IMR-90 (cell line): ENCODE data around the gene ZDHHC14. TPM values are rescaled to one million over a fixed set of nuclear protein-coding genes. Genes with fewer than 3 reads are reported as not detected.

Source experiments
- ATAC-seq: fragments of 200-7000 bp; cut with Tn5 transposase; 2 replicates; pipeline ENCODE4 v1.9.1; 2020; ENCODE audit warnings: low read depth, mild to moderate bottlenecking, moderate library complexity
- BruUV-seq: library from RNA; stranded (reverse); fragments of 400-500 nt; replicated peaks from 2 replicates; lab custom pipeline; 2021; lab: Mats Ljungman, UMichigan
- CTCF ChIA-PET: fragments of 300-600 bp; formaldehyde crosslinking; extraction: SDS; loops from one replicate; lab custom pipeline; 2021; ENCODE audit warnings: antibody characterized with exemption; lab: Yijun Ruan, JAX
- POLR2A ChIA-PET: fragments of 300-600 bp; sonication (Branson Sonifier 250); formaldehyde crosslinking; loops from one replicate; lab custom pipeline; 2022; ENCODE audit warnings: antibody characterized with exemption; ENCODE audit not compliant: unreplicated experiment; lab: Charles Lee
- DNase-seq: peaks from one replicate; pipeline ENCODE4 v3.0.0; 2013
- H2AFZ ChIP-seq: replicated peaks from 2 replicates; pipeline ENCODE3; 2013; ENCODE audit warnings: low read length, mild to moderate bottlenecking; ENCODE audit not compliant: poor library complexity
- H2AK5ac ChIP-seq: 2 replicates; pipeline ENCODE4 v1.6.1; 2013; ENCODE audit warnings: low read depth, low read length, inconsistent platforms
- H2AK9ac ChIP-seq: replicated peaks from 2 replicates; pipeline ENCODE3; 2013; ENCODE audit warnings: mild to moderate bottlenecking, low read depth, low read length, moderate library complexity; ENCODE audit not compliant: poor library complexity
- H2BK120ac ChIP-seq: 2 replicates; pipeline ENCODE4 v1.6.1; 2013; ENCODE audit warnings: low read depth, low read length, inconsistent platforms
- H2BK15ac ChIP-seq: 3 replicates; pipeline ENCODE4 v1.6.1; 2013; ENCODE audit warnings: low read depth, low read length, inconsistent platforms
- H2BK20ac ChIP-seq: 2 replicates; pipeline ENCODE4 v1.6.1; 2013; ENCODE audit warnings: low read depth, mild to moderate bottlenecking, inconsistent platforms, low read length, moderate library complexity
- H2BK5ac ChIP-seq: 2 replicates; pipeline ENCODE4 v1.6.1; 2013; ENCODE audit warnings: mild to moderate bottlenecking, low read depth, low read length, inconsistent platforms; ENCODE audit not compliant: poor library complexity, severe bottlenecking
- H3K14ac ChIP-seq: replicated peaks from 2 replicates; pipeline ENCODE4 v1.6.1; 2013; ENCODE audit warnings: low read depth, low read length, inconsistent platforms
- H3K18ac ChIP-seq: 2 replicates; pipeline ENCODE4 v1.6.1; 2013; ENCODE audit warnings: low read depth, low read length, control low read depth
- H3K23ac ChIP-seq: 2 replicates; pipeline ENCODE4 v1.6.1; 2013; ENCODE audit warnings: low read depth, low read length, inconsistent platforms
- H3K27ac ChIP-seq: 2 replicates; pipeline ENCODE4 v1.5.1; 2013; ENCODE audit warnings: mild to moderate bottlenecking, control low read depth, low read length; ENCODE audit not compliant: insufficient read depth
- H3K27me3 ChIP-seq: 2 replicates; pipeline ENCODE4 v1.6.1; 2013; ENCODE audit warnings: low read length; ENCODE audit not compliant: control insufficient read depth, insufficient read depth
- H3K36me3 ChIP-seq: 2 replicates; pipeline ENCODE4 v1.6.1; 2013; ENCODE audit warnings: low read length, mixed read lengths; ENCODE audit not compliant: control insufficient read depth, insufficient read depth
- H3K4ac ChIP-seq: 2 replicates; pipeline ENCODE4 v1.6.1; 2013; ENCODE audit warnings: low read depth, low read length, inconsistent platforms
- H3K4me1 ChIP-seq: 2 replicates; pipeline ENCODE4 v1.6.1; 2013; ENCODE audit warnings: low read length, mixed read lengths; ENCODE audit not compliant: control insufficient read depth, insufficient read depth
- H3K4me2 ChIP-seq: 2 replicates; pipeline ENCODE4 v1.6.1; 2013; ENCODE audit warnings: low read depth, mild to moderate bottlenecking, control low read depth, low read length, moderate library complexity
- H3K4me3 ChIP-seq: 2 replicates; pipeline ENCODE4 v1.5.1; 2013; ENCODE audit warnings: low read depth, mild to moderate bottlenecking, control low read depth, low read length, moderate library complexity; ENCODE audit not compliant: insufficient read depth
- H3K56ac ChIP-seq: 2 replicates; pipeline ENCODE4 v1.6.1; 2013; ENCODE audit warnings: low read length, inconsistent platforms; ENCODE audit not compliant: insufficient read depth; ENCODE audit errors: extremely low read depth
- H3K79me1 ChIP-seq, 2 experiments: 2 replicates each; pipeline ENCODE4 v1.6.1; 2013; ENCODE audit warnings: low read length in 2 of 2, inconsistent platforms in 1 of 2, low read depth in 1 of 2
- H3K9ac ChIP-seq: 2 replicates; pipeline ENCODE4 v1.6.1; 2013; ENCODE audit warnings: low read depth, low read length, control low read depth
- H3K9me1 ChIP-seq: 2 replicates; pipeline ENCODE4 v1.6.1; 2013; ENCODE audit warnings: low read length, inconsistent platforms; ENCODE audit not compliant: insufficient read depth
- H3K9me3 ChIP-seq: 2 replicates; pipeline ENCODE4 v1.6.1; 2013; ENCODE audit warnings: low read length; ENCODE audit not compliant: control insufficient read depth, insufficient read depth
- H4K20me1 ChIP-seq: 2 replicates; pipeline ENCODE4 v1.6.1; 2013; ENCODE audit warnings: low read length, inconsistent platforms; ENCODE audit not compliant: insufficient read depth
- H4K5ac ChIP-seq: 2 replicates; pipeline ENCODE4 v1.6.1; 2013; ENCODE audit warnings: mild to moderate bottlenecking, low read depth, low read length, control low read depth
- H4K8ac ChIP-seq, 2 experiments: 2 replicates each; pipeline ENCODE4 v1.6.1; 2013; ENCODE audit warnings: low read depth in 2 of 2, low read length in 2 of 2, control low read depth in 1 of 2, inconsistent platforms in 1 of 2
- H4K91ac ChIP-seq: 2 replicates; pipeline ENCODE4 v1.6.1; 2013; ENCODE audit warnings: low read depth, low read length, inconsistent platforms; ENCODE audit not compliant: insufficient read depth
- BHLHE40 ChIP-seq: fragments of 150-350 bp; IDR thresholded peaks from 2 replicates; pipeline ENCODE4 v1.6.1; 2016; ENCODE audit warnings: mild to moderate bottlenecking, low read depth, low read length
- CEBPB ChIP-seq: IDR thresholded peaks from 2 replicates; pipeline ENCODE4 v1.6.1; 2012; ENCODE audit warnings: low read depth, low read length, improper control_type of control experiment
- CHD1 ChIP-seq: IDR thresholded peaks from 2 replicates; pipeline ENCODE4 v1.6.1; 2012; ENCODE audit warnings: low read depth, low read length, improper control_type of control experiment
- FOS ChIP-seq: fragments of 150-350 bp; IDR thresholded peaks from 2 replicates; pipeline ENCODE4 v1.6.1; 2016; ENCODE audit warnings: low read depth, low read length
- MAFK ChIP-seq: IDR thresholded peaks from 2 replicates; pipeline ENCODE4 v1.6.1; 2012; ENCODE audit warnings: low read depth, low read length, improper control_type of control experiment
- MAZ ChIP-seq: IDR thresholded peaks from 2 replicates; pipeline ENCODE4 v1.6.1; 2012; ENCODE audit warnings: low read depth, mild to moderate bottlenecking, low read length, improper control_type of control experiment, moderate library complexity, borderline replicate concordance
- MXI1 ChIP-seq: IDR thresholded peaks from 2 replicates; pipeline ENCODE4 v1.6.1; 2012; ENCODE audit warnings: low read depth, mild to moderate bottlenecking, low read length, moderate library complexity, borderline replicate concordance
- NFE2L2 ChIP-seq: fragments of 150-350 bp; IDR thresholded peaks from 2 replicates; pipeline ENCODE4 v1.6.1; 2016; ENCODE audit warnings: low read depth, mild to moderate bottlenecking, low read length
- POLR2A ChIP-seq: IDR thresholded peaks from 2 replicates; pipeline ENCODE4 v1.6.1; 2012; ENCODE audit warnings: mild to moderate bottlenecking, low read depth, low read length
- RAD21 ChIP-seq: IDR thresholded peaks from 2 replicates; pipeline ENCODE4 v1.6.1; 2012; ENCODE audit warnings: low read length, improper control_type of control experiment
- RCOR1 ChIP-seq: IDR thresholded peaks from 2 replicates; pipeline ENCODE4 v1.6.1; 2012; ENCODE audit warnings: mild to moderate bottlenecking, low read length, improper control_type of control experiment; ENCODE audit not compliant: insufficient replicate concordance
- RFX5 ChIP-seq: IDR thresholded peaks from 2 replicates; pipeline ENCODE4 v1.8.0; 2012; ENCODE audit warnings: low read depth, mild to moderate bottlenecking, low read length, moderate library complexity
- SMC3 ChIP-seq: fragments of 150-350 bp; IDR thresholded peaks from 2 replicates; pipeline ENCODE4 v1.6.1; 2016; ENCODE audit warnings: low read depth, mild to moderate bottlenecking, antibody characterized with exemption, low read length, moderate library complexity
- WGBS, 2 experiments: methylation state at CpG; one replicate each; pipeline versions ENCODE4 v1.1.5 to v1.1.7; 2013; ENCODE audit warnings: missing lambda C conversion rate in 2 of 2; ENCODE audit not compliant: insufficient read length in 1 of 2; ENCODE audit errors: extremely low coverage in 2 of 2; 5-methylcytosine and 5-hydroxymethylcytosine counted together
- dilution Hi-C: fragments of 300-500 bp; cut with HindIII; formaldehyde crosslinking; loops from one replicate; pipeline ENCODE4 v1.14.3; 2018; ENCODE audit warnings: low sequenced_read_pairs; ENCODE audit not compliant: unreplicated experiment
- in situ Hi-C: fragments of 300-500 bp; cut with MboI; formaldehyde crosslinking; loops from 3 replicates; pipeline ENCODE4 v1.14.3; 2019; ENCODE audit warnings: low sequenced_read_pairs, inconsistent platforms, mixed read lengths
- intact Hi-C: fragments of 100-400 bp; cut with micrococcal nuclease; formaldehyde crosslinking; loops from 2 replicates; pipeline ENCODE4 v1.10.0; 2022
- polyA plus RNA-seq, 3 experiments: library from polyadenylated mRNA; depleted of rRNA; stranded (reverse); fragments of >200 nt; gene quantifications; 2 replicates each; pipeline ENCODE4 v1.2.3, GENCODE V29; 2012; ENCODE audit warnings: low replicate concordance in 1 of 3
- total RNA-seq: library from RNA; depleted of rRNA; stranded (reverse); fragments of >200 nt; gene quantifications from 2 replicates; pipeline ENCODE4 v1.2.3, GENCODE V29; 2012
- TF ChIP-seq, protein P1 (sequence below): fragments of 150-350 bp; IDR thresholded peaks from 2 replicates; pipeline ENCODE4 v1.6.1; 2016; ENCODE audit warnings: low read depth, mild to moderate bottlenecking, low read length, moderate library complexity, borderline replicate concordance
- TF ChIP-seq, protein P2 (sequence below): conservative IDR thresholded peaks from 2 replicates; pipeline ENCODE4 v1.5.1; 2012; ENCODE audit warnings: mild to moderate bottlenecking, low read depth, low read length, improper control_type of control experiment
- TF ChIP-seq, protein P3 (sequence below): fragments of 150-350 bp; IDR thresholded peaks from 2 replicates; pipeline ENCODE4 v1.6.1; 2017; ENCODE audit warnings: mild to moderate bottlenecking, antibody characterized with exemption, low read length, low read depth

The ZDHHC14 gene
- total and polyA plus RNA-seq, 2 of the 4 experiments (the other 2 are of a cell fraction) = 0.90 to 2.0 TPM

DNA sequence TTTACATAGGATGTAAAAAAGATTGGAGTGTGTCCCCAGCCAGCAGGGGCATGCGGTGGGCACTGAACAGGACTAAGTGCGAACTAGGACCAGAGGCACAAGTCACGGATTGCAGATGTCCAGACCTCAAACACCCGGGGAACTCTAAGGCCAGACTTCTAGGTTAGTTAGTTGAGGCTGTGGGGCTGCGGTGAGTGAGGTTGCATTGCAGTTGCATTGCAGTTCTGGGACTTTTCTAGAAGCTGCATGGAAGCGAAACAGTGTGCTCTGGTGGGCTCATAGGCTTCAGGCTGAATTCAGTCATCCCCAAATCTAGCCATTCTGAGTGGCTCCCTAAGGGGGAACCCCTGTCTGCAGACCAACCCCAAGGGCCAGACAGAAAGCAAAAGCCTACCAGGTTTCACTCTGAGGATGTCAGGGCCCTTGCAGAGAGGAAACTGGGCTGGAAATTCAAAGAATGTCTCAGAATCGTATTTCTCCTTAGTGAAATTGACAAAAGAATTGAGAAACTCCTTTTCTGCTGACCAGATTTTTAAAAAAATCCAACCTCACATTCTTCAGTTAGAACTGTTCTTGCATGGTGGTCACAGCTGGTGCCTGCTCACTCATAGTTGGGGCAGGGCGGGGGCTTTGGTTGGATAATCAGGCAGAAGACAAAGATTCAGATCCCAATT is 182.8 kb downstream of the ZDHHC14 start:
- BruUV-seq = no TSS peak
- no peak overlapping the region for H3K4me3 ChIP-seq
- H4K5ac ChIP-seq = no peak overlapping the region
- H3K9ac ChIP-seq = no peak overlapping the region
- ChIA-PET POLR2A (no interaction called here), CTCF (no interaction called here)
- peaks cover 2% of the 10 kb centered on the region; the same call in 1 of the 2 replicates for H3K4me1 ChIP-seq
- H2BK120ac ChIP-seq = no peak overlapping the region
- no peaks in the 10 kb centered on the region for H3K36me3 ChIP-seq
- no peak overlapping the region for H3K18ac ChIP-seq
- no peak overlapping the region for H2AK9ac ChIP-seq
- dilution Hi-C loops (no loop called here), intact Hi-C loops (no loop called here), in situ Hi-C loops (no loop called here)
- no peak; the same call in 1 of the 2 replicates for ATAC-seq
- no peak overlapping the region for H2BK20ac ChIP-seq
- H3K23ac ChIP-seq = no peak overlapping the region
- no peak overlapping the region for H3K56ac ChIP-seq
- H2BK15ac ChIP-seq = no peak overlapping the region
- no peak overlapping the region for H3K27ac ChIP-seq
- H4K8ac ChIP-seq = no peak overlapping the region
- no peak overlapping the region for H3K4me2 ChIP-seq
- H2AFZ ChIP-seq = no peak overlapping the region
- TF ChIP-seq RAD21 (no peak), MAFK (no peak), RFX5 (no peak), CEBPB (no peak), NFE2L2 (no peak), BHLHE40 (no peak), CHD1 (no peak), RCOR1 (no peak), POLR2A (no peak), FOS (no peak), MAZ (no peak), SMC3 (no peak), MXI1 (no peak)
- TF ChIP-seq, protein P1, sequence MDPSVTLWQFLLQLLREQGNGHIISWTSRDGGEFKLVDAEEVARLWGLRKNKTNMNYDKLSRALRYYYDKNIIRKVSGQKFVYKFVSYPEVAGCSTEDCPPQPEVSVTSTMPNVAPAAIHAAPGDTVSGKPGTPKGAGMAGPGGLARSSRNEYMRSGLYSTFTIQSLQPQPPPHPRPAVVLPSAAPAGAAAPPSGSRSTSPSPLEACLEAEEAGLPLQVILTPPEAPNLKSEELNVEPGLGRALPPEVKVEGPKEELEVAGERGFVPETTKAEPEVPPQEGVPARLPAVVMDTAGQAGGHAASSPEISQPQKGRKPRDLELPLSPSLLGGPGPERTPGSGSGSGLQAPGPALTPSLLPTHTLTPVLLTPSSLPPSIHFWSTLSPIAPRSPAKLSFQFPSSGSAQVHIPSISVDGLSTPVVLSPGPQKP = no peak
- TF ChIP-seq, protein P2, sequence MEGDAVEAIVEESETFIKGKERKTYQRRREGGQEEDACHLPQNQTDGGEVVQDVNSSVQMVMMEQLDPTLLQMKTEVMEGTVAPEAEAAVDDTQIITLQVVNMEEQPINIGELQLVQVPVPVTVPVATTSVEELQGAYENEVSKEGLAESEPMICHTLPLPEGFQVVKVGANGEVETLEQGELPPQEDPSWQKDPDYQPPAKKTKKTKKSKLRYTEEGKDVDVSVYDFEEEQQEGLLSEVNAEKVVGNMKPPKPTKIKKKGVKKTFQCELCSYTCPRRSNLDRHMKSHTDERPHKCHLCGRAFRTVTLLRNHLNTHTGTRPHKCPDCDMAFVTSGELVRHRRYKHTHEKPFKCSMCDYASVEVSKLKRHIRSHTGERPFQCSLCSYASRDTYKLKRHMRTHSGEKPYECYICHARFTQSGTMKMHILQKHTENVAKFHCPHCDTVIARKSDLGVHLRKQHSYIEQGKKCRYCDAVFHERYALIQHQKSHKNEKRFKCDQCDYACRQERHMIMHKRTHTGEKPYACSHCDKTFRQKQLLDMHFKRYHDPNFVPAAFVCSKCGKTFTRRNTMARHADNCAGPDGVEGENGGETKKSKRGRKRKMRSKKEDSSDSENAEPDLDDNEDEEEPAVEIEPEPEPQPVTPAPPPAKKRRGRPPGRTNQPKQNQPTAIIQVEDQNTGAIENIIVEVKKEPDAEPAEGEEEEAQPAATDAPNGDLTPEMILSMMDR = no peak
- TF ChIP-seq, protein P3, sequence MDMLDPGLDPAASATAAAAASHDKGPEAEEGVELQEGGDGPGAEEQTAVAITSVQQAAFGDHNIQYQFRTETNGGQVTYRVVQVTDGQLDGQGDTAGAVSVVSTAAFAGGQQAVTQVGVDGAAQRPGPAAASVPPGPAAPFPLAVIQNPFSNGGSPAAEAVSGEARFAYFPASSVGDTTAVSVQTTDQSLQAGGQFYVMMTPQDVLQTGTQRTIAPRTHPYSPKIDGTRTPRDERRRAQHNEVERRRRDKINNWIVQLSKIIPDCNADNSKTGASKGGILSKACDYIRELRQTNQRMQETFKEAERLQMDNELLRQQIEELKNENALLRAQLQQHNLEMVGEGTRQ = no peak
- H3K4ac ChIP-seq = no peak overlapping the region
- no peaks in the 10 kb centered on the region for H3K79me1 ChIP-seq
- H3K9me1 ChIP-seq = no peaks in the 10 kb centered on the region
- H4K91ac ChIP-seq = no peak overlapping the region
- no peak overlapping the region for H2BK5ac ChIP-seq
- H3K27me3 ChIP-seq = no peaks in the 10 kb centered on the region; the same call in 1 of the 2 replicates
- no peaks in the 10 kb centered on the region for H3K9me3 ChIP-seq
- 92% methylated on average over 3 of the region's 8 CpGs; no CpG with 5 or more reads in 1 of the 2 experiments for WGBS, 2 experiments
- DNase-seq = no peak
- no peak overlapping the region for H3K14ac ChIP-seq
- H4K20me1 ChIP-seq = no peaks in the 10 kb centered on the region
- no peak overlapping the region for H2AK5ac ChIP-seq
